Right ventricle myocardium inferior (tissue), 1 donor: ENCODE results near the gene CHRNB4. TPM values are rescaled to one million over a fixed set of nuclear protein-coding genes. Genes with fewer than 3 reads are reported as not detected.

Experiments used
- ATAC-seq: fragments of 200-7000 bp; cut with Tn5 transposase; one replicate; pipeline ENCODE4 v1.9.1; 2020; ENCODE audit warnings: mild to moderate bottlenecking, moderate library complexity
- DNase-seq: peaks from one replicate; pipeline ENCODE4 v3.0.0; 2021; ENCODE audit errors: missing footprints
- intact Hi-C: fragments of 100-400 bp; cut with DNase I; formaldehyde crosslinking; loops from one replicate; pipeline ENCODE4 v1.11.0; 2022
- total RNA-seq: library from RNA; stranded (reverse); fragmentation: NEBNext Ultra II Directional; extraction: Animal tissue kit (Norgen Biotek cat#: 25700); gene quantifications from one replicate; pipeline ENCODE4 v1.2.1, GENCODE V29; 2021
- donor health status: DM: no; HTN: yes; CAD: no; lungs with severe emphysema.

The CHRNB4 gene
- total RNA-seq, 1 donor from 2014 or later, result not detected

DNA sequence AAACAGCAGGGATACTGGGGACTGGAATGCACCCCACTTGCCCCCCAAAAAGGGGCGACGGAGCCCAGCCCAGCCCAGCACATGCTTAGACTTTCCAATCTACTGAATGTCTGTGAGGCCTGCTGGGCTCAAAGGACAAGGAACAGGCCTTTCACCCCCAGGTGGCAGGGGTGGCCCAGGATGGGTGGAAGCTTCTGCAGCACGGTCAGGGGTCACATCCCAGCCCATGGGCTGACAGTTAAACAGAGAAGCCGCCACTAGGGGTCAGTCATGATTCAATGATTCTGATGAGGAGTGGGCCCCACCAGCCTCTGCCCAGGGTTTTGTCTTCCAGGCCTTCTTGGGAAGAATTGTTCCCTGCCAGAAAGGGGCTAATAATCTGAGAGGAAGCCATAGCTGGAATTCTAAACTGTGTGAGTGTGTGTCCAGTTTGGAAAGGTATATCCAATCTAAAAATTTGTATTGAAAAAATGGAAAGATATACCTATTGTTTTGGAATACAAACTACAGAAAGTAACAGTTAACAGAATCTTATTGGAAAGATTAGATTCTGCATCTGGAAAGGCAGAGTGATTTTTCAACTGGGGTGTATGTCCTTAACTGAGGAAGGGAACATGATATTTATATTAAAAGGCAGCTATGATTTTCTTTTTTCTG is 2.2 kb downstream of the CHRNB4 start:
- DNase-seq, result no peak
- no peak for ATAC-seq
- intact Hi-C loops, result loop anchor here (1.0 to 10.0 kb wide), 2 partner anchors 56 to 71 kb away; no protein-coding TSS in a partner anchor

DNA sequence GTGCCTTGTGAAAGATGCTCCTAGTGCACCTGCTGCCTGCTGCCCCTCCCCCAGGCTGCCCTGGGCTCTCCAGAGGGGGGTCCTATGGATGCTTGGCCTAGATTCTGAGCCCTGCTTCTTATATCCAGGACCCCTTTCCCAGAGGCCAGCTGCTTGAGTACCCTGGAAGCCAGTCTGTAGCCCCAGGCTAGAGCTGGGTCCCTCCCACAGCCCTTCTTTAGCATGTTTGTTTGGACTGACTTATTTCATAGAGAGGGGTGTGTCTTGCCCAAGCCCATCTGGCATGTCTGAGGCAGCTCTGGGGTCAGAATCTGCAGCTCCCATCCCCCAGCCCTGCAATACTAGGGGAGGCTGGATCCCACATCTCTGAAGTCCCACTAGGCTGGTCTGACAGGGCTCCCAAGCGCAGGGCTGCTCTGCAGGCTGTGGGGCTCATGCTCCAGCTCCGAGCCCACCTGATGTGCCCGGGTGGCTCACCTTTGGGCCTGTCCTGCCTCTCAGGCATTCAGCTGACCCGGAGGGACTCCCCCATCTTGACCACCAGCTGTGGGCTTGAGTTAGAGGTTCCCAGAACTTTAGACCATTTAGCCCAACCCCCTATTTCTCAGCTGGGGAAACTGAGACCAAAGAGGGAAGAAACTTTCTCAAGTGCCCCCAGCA is 3.1 kb downstream of the CHRNB4 start:
- ATAC-seq, result no peak
- intact Hi-C loops, result loop anchor here (1.0 to 10.0 kb wide), 2 partner anchors 57 to 71 kb away; no protein-coding TSS in a partner anchor
- no peak for DNase-seq

DNA sequence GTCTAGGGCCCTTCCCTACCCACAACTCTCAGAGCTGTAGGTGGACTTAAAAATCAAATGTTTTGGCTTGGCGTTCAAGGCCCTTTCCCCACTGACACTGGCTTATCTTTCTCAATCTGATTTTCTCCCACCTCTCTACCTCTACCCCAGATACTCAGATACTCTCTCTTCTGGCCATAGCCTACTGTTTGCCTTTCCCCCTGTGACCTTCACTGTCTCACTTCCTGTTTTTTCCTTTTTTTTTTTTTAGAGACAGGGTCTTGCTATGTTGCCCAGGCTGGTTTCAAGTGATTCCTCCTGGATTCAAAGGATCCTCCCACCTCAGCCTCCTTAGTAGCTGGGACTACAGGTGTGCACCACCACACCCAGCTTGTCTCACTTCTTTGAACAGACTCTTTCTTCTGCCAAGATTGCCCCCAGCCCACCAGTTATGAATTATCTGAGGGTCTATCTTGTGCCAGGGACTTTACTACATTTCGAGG is 4.6 kb downstream of the CHRNB4 start:
- DNase-seq (no peak), ATAC-seq (no peak)
- intact Hi-C loops, result loop anchor here (10.0 kb wide), 1 partner anchor 58 kb away; no protein-coding TSS in a partner anchor

DNA sequence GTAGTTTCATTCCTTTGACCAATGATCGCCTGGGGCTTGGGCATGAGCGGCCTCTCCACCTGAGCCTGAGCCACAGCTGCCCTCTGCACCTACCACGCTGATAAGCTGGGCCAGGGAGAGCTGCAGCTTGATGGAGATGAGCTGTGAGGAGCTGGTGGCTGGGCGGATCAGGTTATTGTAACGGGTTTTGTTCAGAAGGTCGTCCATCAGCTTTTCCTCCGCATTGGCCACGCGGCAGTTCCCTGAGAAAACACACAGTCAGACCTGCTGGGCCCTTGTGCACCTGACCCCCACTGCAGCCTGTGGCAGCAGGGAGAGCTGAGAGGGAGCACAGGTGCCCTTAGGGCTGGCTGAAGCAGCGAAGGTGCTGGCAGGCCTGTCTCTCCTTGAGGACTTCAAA is 5.7 kb downstream of the CHRNB4 start:
- intact Hi-C loops, result loop anchor here (10.0 kb wide), 1 partner anchor 59 kb away; no protein-coding TSS in a partner anchor
- ATAC-seq (no peak), DNase-seq (no peak)

DNA sequence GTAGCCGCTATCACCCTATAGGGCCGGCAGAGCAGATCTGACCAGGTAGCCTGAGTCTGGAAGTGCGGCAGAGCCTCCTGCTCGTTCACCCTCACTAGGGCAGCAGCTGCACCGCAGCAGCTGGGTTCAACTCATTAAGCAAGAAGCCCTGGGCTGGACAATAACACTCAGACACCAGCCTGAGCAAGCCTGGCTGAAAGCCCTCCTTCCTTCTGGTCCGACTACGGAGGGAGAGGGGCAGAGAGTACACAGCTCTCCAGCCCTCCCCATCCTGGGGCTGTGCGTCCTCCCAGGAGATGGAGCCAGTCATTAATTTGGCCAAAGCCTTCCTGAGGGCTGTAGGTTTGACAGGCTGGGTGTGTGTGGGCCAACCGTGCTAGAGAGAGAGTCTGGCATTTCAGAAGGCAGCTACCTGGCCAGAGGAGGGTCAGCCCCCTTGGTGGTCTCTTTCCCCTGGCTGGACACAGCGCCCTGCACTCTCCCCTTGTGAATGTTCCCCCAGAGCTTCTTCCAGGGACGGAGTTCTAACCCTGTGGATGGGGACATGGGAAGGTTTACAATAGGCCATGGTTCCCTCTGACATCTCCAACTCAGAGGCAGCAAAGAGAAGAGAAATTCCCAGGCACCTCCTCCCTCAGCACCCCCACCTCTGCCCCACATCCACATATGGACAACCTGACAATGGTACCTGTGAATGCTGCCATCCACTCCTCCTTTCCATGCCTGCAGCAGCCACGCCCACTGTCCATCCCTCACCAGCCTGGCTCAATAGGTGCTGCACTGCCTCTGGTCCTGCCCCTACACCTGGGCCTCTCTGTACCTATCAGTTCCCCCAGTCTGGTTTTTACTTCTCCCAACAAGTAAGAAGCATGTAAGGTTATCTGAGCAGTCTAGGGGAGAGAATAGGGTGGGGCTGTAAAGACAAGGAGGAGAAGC is 6.5 kb downstream of the CHRNB4 start:
- ATAC-seq (no peak), DNase-seq (no peak)
- intact Hi-C loops, result loop anchor here (10.0 kb wide), 1 partner anchor 60 kb away; no protein-coding TSS in a partner anchor

- no peak for ATAC-seq
- DNase-seq, result no peak
- intact Hi-C loops, result loop anchor here (10.0 kb wide), 1 partner anchor 61 kb away; no protein-coding TSS in a partner anchor
Measured at GRCh38 chr15:78633348-78633747, 7.7 kb downstream of the CHRNB4 start.

DNA sequence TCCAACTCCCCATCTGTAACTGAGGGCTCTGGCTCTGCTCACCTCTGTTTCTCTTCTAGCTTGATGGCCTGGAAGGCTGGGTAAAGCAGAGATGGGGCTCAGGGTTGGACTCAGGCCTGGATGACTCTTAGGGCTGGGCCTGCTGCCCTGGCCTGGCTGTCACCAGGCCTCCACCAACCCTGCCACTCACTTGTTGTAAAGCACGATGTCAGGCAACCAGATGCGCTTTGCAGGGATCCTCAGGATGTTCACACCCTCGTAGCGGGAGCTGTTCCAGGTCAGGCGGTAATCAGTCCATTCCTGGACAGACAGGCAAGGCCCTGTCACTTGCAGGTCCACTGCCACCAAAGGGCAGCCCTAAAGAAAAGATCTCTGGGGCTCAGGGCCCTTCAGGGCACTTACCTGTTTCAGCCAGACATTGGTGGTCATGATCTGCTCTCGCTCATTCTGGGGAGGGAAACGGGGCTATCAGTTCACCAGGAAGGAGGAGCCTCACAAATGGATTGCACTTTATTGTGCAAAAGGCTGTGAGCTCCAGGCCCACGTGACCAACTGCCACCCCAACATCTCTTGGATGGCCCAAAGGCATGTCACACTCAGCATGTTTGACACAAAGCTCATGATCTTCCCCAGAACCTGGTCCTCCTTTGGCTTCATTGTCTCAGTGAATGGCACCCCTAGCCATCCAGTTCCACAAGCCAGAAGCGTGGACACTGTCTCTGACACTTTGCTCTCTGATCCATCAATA is 9.9 kb downstream of the CHRNB4 start:
- DNase-seq (no peak), ATAC-seq (no peak)
- intact Hi-C loops, result loop anchor here (10.0 kb wide), 1 partner anchor 64 kb away; no protein-coding TSS in a partner anchor

- ATAC-seq (no peak), DNase-seq (no peak)
- intact Hi-C loops, result loop anchor here (10.0 kb wide), 2 partner anchors 65 to 185 kb away; partner anchors contain the start of gene ADAMTS7
Measured at GRCh38 chr15:78629716-78630065, 11.3 kb downstream of the CHRNB4 start.

DNA sequence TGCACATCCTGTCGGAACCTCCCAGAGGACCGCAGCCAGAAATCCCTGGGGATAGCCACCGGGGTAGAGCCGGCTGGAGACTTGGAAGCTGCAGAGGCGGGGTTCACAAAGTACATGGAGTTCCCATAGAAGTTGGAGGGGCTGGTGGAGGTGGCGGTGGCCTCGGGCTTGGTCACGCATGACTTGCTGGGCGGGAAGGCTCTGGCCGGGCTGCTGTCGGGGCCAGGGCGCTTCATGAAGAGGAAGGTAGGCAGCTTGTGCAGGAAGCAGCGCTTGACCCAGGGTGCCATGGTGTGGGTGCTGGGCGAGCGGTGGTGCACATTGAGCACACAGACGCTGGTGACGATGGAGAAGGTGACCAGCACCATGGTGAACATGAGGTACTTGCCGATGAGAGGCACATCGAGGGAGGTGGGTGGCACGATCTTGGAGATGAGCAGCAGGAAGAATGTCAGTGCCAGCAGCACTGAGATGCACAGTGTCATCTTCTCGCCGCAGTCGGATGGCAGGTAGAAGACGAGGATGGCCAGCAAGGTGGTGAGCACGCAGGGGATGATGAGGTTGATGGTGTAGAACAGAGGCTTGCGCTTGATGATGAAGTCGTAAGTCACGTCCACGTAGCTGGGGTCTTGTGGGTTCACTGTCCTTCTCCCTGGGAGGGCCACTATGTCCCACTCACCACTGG is 11.8 kb downstream of the CHRNB4 start:
- intact Hi-C loops, result loop anchor here (10.0 kb wide), 1 partner anchor 186 kb away; the partner anchor contains the start of gene ADAMTS7
- DNase-seq, result no peak
- no peak for ATAC-seq

GRCh38 chr15:78628227-78628626 is 12.8 kb downstream of the CHRNB4 start:
- intact Hi-C loops, result loop anchor here (10.0 kb wide), 1 partner anchor 187 kb away; the partner anchor contains the start of gene ADAMTS7
- DNase-seq, result no peak
- ATAC-seq, result no peak

DNA sequence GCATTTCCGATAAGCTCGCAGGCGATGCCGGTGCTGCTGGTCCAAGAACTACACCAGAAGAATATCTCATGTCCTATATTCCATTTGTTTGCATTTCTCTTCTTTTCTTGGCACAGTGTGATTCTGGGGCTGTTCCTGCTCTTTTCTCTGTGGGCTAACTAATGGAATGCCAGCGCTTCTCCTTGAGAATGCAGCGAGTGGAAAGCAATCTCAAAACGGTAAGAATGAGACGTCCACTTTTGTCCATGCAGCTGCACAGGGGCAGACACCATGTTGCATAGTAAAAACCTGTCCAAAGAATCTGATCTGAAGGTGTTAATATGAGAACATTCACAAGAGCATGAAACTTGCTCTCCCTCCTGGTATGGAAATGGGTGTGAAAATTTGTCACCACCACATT is 13.7 kb downstream of the CHRNB4 start:
- DNase-seq, result no peak
- ATAC-seq, result no peak
- intact Hi-C loops, result loop anchor here (10.0 kb wide), 1 partner anchor 187 kb away; the partner anchor contains the start of gene ADAMTS7

DNA sequence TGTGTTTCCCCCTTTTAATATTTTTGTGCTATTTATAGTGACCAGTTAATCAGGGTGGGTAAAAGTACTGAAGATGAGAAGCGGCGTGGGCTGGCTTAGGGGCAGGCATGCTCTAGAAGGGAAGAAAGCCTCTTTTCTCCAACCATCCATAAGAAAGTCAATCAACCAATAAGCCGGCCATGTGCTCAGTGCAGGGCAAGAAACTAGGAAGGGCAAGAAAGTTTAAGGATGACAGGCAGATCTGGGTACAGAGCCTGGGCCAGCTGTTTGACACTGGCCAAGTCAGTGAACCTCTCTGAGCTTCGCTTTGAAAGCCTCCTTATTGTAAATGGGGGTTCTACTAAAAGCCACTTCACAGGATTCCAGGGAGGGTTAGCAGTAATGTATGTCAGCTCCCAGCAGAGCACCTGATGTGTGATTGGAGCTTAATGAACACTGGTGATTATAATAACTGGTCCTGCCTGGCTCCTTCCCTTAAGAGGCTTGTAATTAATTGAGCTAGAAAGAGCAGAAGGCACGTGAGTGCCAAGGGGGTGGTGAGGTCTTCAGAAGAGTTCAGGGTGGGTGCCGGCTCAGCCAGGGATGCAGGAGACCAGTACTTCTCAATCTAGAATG is 14.5 kb downstream of the CHRNB4 start:
- intact Hi-C loops, result loop anchor here (10.0 kb wide), 1 partner anchor 188 kb away; the partner anchor contains the start of gene ADAMTS7
- ATAC-seq, result no peak

DNA sequence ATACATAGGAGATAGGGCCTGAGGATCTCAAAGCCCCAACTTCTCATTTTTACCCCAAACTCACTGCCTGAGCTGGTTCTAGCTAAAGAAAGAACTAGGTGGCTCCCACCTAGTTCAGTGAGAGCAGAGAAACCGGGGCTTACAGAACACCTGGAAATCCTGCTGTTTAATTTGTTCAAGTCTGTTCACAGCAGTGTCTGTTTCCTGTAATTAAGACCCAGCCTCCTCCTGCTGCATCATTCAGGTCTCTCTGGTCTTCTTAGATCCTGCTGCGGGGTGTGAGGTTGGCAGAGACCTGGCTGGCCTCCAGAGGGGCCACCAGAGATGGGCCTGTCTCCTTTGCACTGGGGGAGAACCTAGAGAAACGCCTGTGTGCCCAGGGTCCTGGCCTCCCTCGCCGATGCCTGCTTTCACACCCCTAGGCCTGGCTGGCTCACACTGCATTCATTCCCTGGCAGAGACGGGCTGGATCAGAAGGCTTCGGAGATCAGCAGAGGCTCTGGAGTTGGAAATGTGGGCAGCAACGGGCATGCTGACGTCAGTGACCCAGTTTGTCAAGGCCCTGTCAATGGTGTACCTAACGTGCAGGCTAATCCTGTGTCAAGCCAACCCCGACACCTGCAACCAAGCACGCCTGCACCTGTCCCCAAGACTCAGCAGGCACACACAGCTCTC is 15.3 kb downstream of the CHRNB4 start:
- ATAC-seq, result no peak
- DNase-seq, result no peak
- intact Hi-C loops, result loop anchor here (10.0 kb wide), 1 partner anchor 189 kb away; the partner anchor contains the start of gene ADAMTS7

More for the DNA sequence above, 14.5 kb downstream of the CHRNB4 start:
- no peak for DNase-seq

DNA sequence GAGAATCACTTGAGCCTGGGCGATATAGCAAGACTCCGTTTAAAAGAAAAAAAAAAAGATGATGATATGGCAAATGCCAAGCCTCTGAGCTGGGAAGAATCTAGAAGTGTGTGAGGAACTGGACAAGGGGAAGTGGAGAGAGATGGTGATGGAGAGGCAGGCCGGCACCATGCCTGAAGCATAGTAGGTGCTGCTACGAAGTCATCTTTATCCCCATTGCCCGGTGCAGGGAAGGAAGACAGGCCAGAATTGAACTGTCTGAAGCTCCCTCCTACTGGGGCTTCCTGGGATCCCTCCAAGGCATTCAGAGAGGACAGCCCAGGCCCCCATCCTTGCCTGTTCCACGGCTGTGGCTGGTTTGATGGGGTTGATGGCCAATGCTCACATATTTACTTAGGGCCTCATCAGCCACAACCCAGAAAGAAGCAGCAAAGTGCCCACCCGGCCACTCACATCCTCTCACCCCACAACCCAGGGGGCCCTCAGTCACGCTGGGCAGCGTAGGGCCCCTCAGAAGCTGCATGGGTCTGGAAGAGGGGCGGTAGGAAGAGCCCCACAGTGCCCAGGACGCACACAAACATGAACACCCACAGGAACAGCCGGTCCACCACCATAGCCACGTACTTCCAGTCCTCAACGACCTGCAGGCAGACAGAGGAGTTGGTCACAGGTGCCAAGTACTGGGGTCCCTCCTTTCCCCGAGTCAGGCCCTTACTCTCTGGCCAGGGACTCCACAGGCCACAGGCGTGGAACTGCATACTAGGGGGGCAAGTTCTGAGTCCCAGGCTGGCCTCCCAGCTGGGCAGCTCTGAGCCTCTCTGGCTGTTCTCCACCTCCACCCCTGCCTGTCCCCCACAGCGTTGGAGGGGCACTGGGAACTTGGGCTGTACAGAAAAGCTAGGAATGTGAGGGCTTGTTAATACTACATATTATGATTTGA is 16.1 kb downstream of the CHRNB4 start:
- intact Hi-C loops, result loop anchor here (10.0 kb wide), 1 partner anchor 190 kb away; the partner anchor contains the start of gene ADAMTS7
- no peak for ATAC-seq
- no peak for DNase-seq
